Epithelial cell of proximal tubule (primary cell): ENCODE data around the gene TEF. TPM values are rescaled to one million over a fixed set of nuclear protein-coding genes. Genes with fewer than 3 reads are reported as not detected.

Experiments
- DNase-seq: peaks from one replicate; pipeline ENCODE4 v3.0.0-alpha.2; 2011; ENCODE audit warnings: low read depth
- H3K4me3 ChIP-seq: 2 replicates; pipeline ENCODE4 v1.5.1; 2011; ENCODE audit warnings: low read depth, mild to moderate bottlenecking, low read length
- total RNA-seq: library from RNA; depleted of rRNA; stranded (reverse); fragments of >200 nt; gene quantifications from 2 replicates; pipeline ENCODE4 v1.2.3, GENCODE V29; 2015
- TF ChIP-seq, protein P1 (sequence below): conservative IDR thresholded peaks from 2 replicates; pipeline ENCODE4 v1.5.1; 2012; ENCODE audit warnings: low read depth, mild to moderate bottlenecking, low read length

Gene TEF
- total RNA-seq, 1 donor from 2014 or later, result 0.81 TPM

DNA sequence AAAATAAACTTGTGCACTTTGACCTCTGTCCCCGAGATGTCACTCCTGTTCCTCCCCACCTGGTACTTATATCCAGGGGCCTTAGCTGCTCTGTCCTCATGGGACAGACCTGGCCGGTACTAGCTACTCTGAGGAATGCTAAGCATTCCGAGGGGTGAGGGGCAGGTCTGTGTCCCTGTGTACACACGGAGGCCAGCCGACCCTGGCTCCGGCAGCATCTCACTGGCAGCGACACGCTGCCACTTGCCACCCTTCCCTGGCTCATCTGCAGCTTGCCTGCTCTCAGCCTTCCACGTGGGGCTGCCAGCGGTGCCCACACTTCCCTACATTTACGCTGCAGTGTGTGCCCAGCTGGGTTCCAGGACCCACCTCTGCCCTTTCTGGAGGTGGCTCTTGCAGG is 21.6 kb upstream of the TEF start:
- TF ChIP-seq, protein P1, sequence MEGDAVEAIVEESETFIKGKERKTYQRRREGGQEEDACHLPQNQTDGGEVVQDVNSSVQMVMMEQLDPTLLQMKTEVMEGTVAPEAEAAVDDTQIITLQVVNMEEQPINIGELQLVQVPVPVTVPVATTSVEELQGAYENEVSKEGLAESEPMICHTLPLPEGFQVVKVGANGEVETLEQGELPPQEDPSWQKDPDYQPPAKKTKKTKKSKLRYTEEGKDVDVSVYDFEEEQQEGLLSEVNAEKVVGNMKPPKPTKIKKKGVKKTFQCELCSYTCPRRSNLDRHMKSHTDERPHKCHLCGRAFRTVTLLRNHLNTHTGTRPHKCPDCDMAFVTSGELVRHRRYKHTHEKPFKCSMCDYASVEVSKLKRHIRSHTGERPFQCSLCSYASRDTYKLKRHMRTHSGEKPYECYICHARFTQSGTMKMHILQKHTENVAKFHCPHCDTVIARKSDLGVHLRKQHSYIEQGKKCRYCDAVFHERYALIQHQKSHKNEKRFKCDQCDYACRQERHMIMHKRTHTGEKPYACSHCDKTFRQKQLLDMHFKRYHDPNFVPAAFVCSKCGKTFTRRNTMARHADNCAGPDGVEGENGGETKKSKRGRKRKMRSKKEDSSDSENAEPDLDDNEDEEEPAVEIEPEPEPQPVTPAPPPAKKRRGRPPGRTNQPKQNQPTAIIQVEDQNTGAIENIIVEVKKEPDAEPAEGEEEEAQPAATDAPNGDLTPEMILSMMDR, result no peak
- no peak for DNase-seq

DNA sequence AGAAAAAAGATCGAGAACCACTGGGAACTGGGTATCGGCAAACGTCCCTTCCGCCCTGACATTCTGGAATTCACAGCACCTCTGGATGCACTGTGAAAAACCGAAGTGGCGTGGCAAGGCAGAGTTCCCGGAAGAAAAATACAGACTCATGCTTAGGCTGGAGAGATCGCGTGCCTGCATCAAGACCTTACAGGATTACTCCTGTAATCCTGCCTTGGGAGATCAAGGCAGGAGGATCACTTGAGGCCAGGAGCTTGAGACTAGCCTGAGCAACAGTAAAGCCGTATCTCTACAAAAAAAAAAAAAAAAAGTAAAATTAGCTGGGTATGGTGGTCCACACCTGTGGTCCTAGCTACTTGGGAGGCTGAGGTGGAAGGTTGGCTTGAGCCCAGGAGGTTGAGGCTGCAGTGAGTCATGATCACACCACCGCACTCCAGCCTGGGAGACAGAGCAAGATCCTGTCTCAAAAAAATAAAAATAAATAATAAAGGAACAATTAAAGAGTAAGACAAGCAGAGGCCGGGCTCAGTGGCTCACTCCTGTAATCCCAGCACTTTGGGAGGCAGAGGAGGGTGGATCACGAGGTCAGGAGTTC is 19.9 kb upstream of the TEF start:
- H3K4me3 ChIP-seq, result no peak overlapping the region
- DNase-seq, result no peak
- TF ChIP-seq, protein P1, result no peak

More for the DNA sequence above, 21.6 kb upstream of the TEF start:
- no peak overlapping the region for H3K4me3 ChIP-seq

DNA sequence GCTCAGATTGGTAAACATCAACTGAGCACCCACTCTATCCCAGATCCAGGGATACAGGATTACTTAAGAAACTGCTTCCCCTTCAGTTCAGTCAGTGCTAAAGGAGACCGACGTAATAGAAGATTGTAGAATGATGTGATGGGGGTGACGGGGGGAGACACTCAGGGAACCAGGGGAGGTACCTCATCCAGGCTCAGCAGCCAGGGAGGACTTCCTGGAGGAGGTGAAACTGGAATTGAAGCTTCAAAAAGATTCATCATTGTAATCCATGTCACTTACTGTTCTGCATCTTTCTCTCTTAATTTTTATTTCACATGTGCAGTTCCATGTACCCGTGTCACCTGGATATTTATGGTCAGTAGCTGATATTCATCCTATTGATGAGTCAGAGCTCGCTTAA is 19.1 kb upstream of the TEF start:
- H3K4me3 ChIP-seq, result no peak overlapping the region
- no peak for DNase-seq
- TF ChIP-seq, protein P1, result no peak

DNA sequence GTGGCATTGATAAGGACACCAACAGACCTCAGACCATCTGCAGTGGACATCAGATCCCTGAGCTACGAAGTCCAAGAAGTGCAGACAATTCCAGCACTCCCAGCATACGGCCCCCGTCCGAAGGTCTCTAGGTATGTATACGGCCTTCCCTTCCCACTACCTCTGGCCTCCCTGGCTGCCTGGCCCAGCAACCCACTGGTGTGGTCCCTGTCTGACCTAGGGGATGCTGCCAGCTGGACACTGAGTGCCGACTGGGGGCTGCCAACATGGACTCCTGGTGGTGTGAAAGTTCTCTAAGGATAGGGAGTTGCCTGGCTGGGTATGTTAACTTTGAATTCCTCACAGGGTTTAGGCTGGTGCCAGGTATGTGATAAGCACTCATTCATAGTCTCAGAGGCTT is 17.5 kb upstream of the TEF start:
- TF ChIP-seq, protein P1, result no peak
- DNase-seq, result no peak

DNA sequence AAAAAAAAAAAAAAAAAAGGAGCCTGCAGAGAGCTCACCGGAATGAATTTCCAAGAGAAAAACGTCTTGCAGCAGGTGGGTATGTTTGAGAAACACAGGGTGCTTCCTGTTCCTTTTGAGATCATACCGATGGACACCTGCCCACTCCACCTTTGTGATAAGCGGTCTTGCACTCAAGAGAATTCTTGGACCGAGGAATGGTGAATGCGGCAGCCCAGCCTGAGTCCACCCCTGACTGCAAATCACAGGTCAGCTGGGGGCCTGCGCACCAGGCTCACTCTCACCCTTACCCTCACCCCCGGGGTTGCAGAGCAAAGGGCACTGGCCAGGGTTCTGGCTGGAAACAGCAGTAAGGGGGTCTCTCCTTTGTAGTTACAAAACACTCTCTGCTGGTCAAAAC is 16.8 kb upstream of the TEF start:
- TF ChIP-seq, protein P1, result no peak

More for the DNA sequence above, 17.5 kb upstream of the TEF start:
- H3K4me3 ChIP-seq, result no peak overlapping the region

DNA sequence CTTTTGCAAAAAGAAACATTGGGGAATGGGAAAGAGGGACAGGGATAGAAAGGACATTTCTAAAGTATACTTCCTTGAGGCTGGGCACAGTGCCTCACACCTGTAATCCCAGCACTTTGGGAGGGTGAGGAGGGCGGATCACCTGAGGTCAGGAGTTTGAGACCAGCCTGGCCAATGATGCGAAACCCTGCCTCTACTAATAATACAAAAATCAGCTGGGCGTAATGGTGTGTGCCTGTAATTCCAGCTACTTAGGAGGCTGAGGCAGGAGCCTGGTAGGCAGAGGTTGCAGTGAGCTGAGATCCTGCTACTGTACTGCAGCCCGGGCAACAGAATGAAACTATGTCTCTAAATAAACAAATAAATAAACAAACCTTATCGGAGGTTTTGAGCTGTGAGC is 16.3 kb upstream of the TEF start:
- TF ChIP-seq, protein P1, result no peak
- no peak overlapping the region for H3K4me3 ChIP-seq
- DNase-seq, result no peak

More for the DNA sequence above, 16.8 kb upstream of the TEF start:
- DNase-seq, result no peak
- no peak overlapping the region for H3K4me3 ChIP-seq

DNA sequence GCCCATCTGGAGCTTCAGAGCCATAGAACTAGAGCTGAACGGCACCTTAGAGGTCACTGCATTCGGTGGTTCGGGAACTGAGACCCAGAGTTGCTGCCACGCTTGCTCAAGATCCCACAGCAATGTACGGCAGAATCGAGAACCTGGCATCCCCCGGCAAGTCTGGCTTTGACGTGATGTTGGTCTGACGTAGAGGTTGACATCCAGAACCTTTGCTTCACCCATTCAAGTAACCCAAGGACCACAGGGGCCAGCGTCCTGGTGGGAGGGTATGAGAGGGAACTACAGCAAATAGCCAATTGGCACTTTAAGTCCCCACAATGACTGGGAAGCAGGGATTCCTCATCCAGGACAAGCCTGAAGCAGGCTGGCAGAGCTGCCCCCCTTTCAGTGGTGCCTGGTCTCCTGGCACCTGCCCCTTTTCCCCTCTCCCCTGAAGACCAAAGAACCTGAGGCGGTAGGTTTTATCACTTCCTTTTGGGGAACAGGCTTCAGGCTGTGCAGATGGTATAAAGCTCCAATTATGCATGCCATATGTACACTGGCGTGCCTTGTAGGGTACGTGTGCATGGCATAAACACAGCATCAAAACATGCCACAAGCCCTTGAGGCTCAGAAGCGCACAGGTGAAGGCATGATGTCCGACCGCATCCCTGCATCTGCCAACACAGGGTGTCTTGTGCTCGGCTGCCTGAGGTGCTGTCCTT is 15.3 kb upstream of the TEF start:
- DNase-seq, result no peak
- H3K4me3 ChIP-seq, result no peak overlapping the region
- TF ChIP-seq, protein P1, result no peak
